Measurements from ENCODE around the gene BORCS8.

The BORCS8 gene

GRCh38 chr19:19213426-19214158 lies 21.6 kb upstream of the BORCS8 start:
- DNase-seq = no peak

- no peak for DNase-seq
Measured at GRCh38 chr19:19212916-19213315, 21.0 kb upstream of the BORCS8 start.

DNA sequence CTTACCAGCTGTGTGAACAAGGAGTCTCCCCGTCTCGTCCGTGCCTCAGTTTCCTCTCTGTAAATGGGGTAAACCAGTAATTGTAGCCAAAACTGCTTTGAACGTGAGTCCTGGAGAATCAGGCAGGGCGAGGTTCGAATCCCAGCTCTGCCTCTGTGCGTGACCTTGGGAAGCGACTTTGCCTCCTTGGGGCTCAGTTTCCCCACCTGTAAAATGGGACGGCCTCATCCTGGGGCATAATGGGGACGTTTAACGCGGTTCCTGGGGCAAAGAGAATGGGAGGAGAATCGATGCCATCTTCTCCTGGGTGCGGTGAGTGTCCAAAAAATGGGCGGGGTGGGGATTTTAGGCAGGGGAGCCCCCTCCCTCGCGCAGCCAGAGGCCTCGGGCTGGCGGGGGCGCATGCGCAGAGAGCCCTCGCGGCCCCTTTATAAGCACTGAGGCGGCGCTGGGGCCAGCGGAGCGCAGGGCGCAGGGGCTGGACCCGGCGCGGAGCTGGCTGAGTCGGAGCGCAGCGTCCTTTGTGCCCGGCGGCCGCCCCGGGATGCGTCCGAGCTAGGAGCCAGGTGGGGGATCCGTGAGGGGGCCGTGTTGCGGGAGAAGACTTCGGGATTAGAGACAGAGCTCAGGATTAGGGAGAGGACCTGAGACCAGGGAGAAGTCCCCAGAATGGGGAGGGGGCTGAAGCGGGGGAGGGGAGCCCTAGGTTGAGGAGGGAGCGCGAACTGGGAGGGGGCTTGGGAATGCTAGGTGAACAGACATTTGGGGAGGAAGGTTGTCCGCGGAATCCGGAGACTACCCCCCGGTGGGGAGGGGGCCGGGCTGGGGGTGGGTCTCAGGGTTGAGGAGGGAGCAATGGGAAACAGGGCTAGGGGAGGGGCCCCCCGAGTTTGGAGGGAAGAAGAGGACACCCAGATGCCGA lies 19.8 kb upstream of the BORCS8 start, which contains the start of gene NCAN:
Gene NCAN, plus strand, starts transcription at position 460 of the 922 bp plus-strand sequence. CDS start 4,996 bp downstream, outside the sequence.
- DNase-seq = no peak

DNA sequence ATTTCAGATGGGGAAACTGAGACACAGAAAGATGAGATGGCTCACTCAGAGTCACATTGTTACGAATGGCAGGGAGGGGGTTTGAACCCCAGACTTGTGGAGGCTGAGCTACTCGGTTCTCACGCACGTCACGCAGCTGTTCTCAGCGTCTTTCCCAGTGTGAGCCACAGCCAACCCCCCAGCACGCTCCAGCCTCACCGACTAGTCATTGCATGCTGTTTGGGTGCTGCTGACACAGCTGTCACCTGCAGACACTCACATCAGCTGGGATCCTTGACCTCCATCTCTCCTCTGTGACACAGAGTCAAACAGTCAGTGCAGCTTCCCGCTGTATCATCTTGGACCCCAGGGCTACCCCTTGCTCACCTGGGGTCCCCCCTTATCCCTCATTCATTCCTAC lies 17.4 kb upstream of the BORCS8 start:
- no peak for DNase-seq

- no peak for DNase-seq
Measured at GRCh38 chr19:19207637-19208572, 16.0 kb upstream of the BORCS8 start.

DNA sequence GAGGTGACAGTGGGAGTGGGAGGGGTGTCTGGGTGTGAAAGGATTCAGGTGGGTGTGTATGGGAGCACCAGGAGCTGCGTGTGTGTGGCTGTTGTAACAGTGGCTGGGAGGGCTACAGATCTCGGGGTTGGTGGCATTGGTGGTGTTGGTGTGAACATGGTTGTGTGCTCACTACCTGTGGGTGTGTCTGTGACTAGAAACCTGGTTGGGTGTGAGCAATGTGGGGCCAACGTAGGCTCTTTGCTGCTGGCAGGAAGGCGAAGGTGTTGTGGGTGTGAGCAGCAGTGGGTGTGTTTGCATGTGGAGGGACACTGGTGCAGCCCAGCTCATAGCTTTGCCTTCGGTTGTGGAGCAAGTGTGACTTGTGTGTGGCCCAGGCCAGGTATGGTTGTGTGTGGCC lies 15.0 kb upstream of the BORCS8 start:
- DNase-seq = no peak

DNA sequence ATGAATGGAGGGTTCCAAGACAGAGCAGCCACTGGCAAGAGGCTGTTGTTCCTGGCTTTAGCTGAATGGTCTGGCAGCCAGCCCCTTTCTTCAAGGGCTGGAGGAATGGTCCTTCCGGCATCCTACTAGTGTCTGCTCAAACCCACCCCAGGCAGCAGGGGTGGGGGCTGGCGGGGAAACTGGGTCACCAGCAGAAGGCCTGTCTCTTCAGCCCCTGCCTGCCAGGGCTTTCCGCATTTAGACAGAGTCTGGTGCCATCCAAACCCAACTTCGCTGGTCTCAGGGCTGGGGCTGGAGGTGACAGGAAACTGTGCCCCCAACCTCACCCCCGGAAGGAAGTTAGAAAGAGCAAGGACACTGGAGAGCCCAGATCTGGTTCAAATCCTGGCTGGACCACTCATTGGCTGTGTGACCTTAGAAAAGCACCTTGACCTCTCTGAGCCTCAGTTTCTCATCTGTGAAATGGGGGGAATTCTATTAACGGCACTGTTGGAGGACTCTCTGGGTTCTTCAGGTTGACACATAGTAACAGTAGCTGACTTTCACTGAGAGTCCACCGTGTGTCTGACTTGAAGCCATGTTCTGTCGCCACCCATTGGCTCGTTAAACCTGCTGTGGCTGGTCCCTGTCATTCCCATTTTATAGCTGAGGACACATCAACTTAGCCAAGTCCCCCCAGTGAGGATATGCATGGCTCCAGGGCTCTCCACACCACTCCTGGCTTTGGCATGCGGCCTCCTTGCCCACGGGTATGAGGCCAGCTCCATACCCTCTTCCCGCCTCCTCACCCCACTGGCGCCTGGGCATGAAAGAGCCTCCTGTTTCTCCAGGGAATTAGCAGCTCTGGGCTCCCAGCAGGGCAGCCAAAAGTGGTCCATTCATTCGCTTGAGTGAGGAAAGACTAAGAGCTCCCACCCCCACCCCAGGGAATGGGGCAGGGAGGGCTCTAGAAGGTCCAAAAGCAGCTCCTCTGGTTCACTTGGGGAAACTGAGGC lies 13.8 kb upstream of the BORCS8 start:
- DNase-seq = no peak

DNA sequence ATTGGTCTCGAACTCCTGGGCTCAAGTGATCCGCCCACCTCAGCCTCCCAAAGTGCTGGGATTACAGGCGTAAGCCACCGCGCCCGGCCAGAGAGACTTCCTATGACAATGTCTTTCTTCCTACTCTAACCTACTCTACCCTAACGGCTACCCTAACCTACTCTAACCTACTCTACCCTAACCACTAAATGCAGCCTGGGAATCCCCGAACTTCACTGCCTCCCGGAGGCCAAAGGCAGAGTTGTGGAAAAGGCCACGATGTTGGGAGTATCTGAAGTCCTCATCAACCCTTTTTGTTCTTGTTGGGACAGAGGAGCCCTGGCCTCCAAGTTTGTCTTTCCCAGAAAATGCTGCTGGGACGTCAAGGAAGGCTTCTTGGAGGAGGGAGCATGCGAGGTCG lies 12.2 kb upstream of the BORCS8 start:
- no peak for DNase-seq

DNA sequence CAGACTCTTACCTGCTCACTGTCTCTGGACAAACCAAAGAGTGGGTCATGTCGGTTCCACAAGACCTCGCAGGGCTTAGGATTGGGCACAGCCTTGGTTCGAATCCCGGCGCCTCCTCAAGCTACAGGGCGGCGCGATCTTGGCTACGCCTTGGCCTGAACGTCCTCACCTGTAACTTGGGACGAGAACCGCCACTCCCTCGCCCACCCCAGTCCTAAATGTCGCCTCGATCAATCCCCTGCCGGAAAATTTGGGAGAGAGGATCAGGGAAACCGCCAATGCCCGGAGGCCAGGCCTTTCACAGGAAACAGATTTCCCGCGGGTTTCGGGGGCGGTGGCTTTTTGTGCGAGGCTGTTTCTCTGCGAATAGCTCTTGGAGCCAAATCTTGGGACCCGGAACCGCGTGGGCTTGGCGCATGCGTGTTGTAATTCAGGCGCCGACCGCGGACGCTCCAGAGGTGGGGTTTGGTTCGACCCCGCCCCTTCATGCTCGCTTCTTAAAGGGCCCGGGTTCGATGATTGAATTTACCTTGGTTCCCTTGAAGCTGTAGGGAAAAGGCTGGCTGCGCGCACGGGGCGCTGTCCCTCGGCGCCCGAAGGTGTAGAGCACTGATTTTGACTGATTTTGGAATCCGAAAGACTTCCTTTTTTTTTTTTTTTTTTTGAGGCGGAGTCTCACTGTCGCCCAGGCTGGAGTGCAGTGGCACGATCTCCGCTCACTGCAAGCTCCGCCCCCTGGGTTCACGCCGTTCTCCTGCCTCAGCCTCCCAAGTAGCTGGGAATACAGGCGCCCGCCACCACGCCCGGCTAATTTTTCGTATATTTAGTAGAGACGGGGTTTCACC lies 11.3 kb upstream of the BORCS8 start, which contains the start of gene NR2C2AP:
Gene NR2C2AP, minus strand, starts transcription at position 403 of the 845 bp plus-strand sequence. Its CDS starts 354 bp downstream, at position 49.
- DNase-seq = peak; percentile 87

DNA sequence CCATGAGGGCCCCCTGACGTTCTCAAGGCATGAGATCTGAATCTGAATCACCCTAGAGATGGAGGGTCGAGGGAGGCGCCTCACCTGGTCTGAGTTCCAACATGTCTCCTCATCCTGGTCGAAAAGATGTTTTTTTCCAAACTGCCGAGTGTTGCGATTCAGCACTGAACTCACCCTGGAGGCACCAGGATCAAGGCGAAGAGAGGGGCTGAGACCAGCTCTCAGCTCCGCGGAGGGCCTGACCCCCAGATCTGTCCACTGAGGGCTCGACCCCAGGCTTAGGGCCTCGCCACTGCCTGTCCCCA lies 10.7 kb upstream of the BORCS8 start:
- no peak for DNase-seq

DNA sequence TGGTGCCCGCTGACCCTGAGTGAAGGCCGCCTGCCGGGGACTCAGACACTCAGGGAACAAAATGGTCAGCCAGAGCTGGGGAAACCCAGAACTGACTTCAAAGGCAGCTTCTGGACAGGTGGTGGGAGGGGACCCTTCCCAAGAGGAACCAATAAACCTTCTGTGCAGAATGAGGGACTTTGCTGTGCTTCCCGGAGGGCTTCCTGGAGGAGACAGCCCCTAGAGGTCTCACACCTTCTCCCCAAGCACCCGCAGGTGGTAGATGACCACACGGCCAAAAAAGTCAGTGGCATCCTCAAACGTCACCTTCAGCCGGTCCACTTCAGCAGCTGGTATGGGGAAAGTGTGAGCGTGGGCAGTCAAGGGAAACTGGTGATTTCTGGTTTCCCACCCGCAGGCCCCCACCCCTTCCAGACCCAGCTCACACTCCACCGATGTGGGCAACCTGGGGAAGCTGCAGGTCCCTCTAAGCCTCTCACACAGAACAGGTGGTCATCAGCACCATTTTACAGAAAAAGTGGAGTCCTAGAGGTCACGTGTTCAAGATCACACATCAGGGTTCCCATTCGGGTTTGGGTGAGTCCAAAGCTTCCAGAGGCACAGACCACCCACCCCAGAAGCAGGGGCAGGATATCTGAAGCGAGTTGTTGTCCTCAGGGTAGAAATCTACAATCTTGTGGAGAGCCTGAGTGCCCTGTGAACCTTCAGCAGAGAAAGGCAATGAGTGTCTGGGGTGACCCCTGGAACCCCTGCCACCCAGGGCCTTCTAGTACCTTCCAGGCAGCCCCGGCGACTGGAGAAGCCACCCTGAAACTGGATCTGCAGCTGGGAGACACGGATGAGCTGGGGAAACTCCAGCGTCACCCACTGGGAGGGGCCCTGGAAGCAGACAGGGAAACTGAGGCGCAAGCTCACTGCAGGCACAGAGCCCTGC lies 10.0 kb upstream of the BORCS8 start:
- no peak for DNase-seq

DNA sequence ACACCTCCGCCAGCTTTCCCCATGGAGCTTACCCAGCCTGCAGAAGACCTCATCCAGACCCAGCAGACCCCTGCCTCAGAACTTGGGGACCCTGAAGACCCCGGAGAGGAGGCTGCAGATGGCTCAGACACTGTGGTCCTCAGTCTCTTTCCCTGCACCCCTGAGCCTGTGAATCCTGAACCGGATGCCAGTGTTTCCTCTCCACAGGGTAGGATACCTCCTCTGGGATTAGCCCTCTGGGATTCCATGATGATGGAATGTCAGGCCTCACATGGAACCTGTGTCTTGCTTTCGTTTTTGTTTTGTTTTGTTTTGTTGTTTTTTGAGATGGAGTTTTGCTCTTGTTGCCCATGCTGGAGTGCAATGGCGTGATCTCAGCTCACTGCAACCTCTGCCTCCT lies 2.0 kb upstream of the BORCS8 start:
- no peak for DNase-seq

- no peak for DNase-seq
Measured at GRCh38 chr19:19192910-19193423, 1.0 kb upstream of the BORCS8 start.

DNA sequence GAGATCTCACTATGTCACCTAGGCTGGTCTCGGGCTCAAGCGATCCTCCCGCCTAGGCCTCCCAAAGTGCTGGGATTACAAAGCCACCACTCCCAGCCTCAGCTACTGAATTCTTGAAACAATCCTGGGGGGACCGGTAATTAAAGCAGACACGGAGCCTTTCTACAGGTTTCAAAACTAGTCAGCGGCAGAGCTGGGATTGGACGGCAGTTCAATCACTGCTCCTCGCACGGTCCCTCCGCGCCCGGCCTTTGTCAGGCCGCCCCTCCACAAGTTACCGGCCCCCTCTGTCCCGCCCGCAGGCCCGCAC lies 229 bp downstream of the BORCS8 start:
- DNase-seq = no peak

GRCh38 chr19:19186742-19187141 lies 5.2 kb downstream of the BORCS8 start:
- no peak for DNase-seq

- peak; percentile 37 for DNase-seq
Measured at GRCh38 chr19:19185853-19186740, 5.9 kb downstream of the BORCS8 start.

DNA sequence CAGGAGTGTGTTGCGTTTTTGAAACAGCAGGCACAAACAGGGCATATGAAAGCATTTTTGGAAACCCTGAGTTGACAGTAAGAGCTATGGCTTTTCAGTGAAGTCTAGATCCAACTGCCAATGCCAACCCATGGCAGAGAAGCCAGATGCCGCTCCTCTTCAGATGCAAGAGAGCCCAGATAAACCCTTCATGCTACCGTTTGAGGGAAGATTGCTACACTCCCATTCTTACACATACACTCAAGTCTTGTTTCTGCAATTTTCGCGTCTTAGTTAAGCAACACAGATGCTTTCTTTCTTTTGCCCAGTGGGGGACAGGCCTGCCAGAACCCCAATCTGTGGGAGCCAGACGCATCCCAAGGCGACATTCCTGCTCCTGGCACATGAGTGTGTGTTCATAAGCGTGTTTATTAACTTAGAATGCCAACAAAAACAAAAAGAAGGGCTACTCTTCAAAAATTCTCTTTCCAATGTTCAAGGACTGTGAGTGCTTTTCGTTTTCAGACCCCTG lies 10.4 kb downstream of the BORCS8 start:
- no peak for DNase-seq

All from activated effector memory CD4-positive, alpha-beta T cell treated with Interleukin-2 at 50 U/mL for 16 hours (primary cell).